Activated CD4-positive, alpha-beta T cell treated with anti-CD3 and anti-CD28 coated beads, Interleukin-2, amount 50 U/mL, for 24 hours (primary cell): ENCODE results near the gene OSBPL2.
A peak's percentile ranks its signal among the peaks of the same experiment; 100 is the strongest.

Experiments used
- DNase-seq, 2 donors: peaks; one replicate each; pipeline ENCODE4 v3.0.0-alpha.2; 2020; ENCODE audit warnings: low read depth in 1 of 2, low spot score in 1 of 2

OSBPL2 gene

GRCh38 chr20:62298577-62299249 lies 60.4 kb downstream of the OSBPL2 start:
- DNase-seq, result no peak

- no peak for DNase-seq
Observed at GRCh38 chr20:62299666-62300236, 61.4 kb downstream of the OSBPL2 start.

- DNase-seq, result no peak
Observed at GRCh38 chr20:62300319-62300718, 62.0 kb downstream of the OSBPL2 start.

GRCh38 chr20:62301111-62301668 lies 62.9 kb downstream of the OSBPL2 start:
- DNase-seq, result no peak

- peak; percentile 75 to 85 for DNase-seq
Observed at GRCh38 chr20:62301773-62302340, 63.5 kb downstream of the OSBPL2 start.

- DNase-seq, result peak; percentile 93 to 97
Observed at GRCh38 chr20:62302341-62303061, 64.2 kb downstream of the OSBPL2 start, which contains the start of gene ADRM1. ADRM1 (plus strand) TSS chr20:62302997; CDS start chr20:62303569, 572 bp downstream.

- no peak for DNase-seq
Observed at GRCh38 chr20:62303062-62303339, 64.7 kb downstream of the OSBPL2 start.

GRCh38 chr20:62303340-62304226 lies 65.3 kb downstream of the OSBPL2 start:
- no peak for DNase-seq

- DNase-seq, result no peak
Observed at GRCh38 chr20:62304331-62305148, 66.2 kb downstream of the OSBPL2 start.

GRCh38 chr20:62305149-62305764 lies 66.9 kb downstream of the OSBPL2 start:
- DNase-seq, result no peak

GRCh38 chr20:62305765-62306413 lies 67.6 kb downstream of the OSBPL2 start:
- no peak for DNase-seq

- DNase-seq, result no peak
Observed at GRCh38 chr20:62306414-62307187, 68.3 kb downstream of the OSBPL2 start.

GRCh38 chr20:62307226-62308101 lies 69.1 kb downstream of the OSBPL2 start:
- DNase-seq, result no peak

- DNase-seq, result no peak
Observed at GRCh38 chr20:62308102-62308822, 69.9 kb downstream of the OSBPL2 start.

- no peak for DNase-seq
Observed at GRCh38 chr20:62309198-62309944, 71.0 kb downstream of the OSBPL2 start.
